Neural cell (in vitro differentiated cells): ENCODE results near the gene USP49. TPM values are rescaled to one million over a fixed set of nuclear protein-coding genes. Genes with fewer than 3 reads are reported as not detected.

ENCODE experiments used
- H2AFZ ChIP-seq: fragments of 200-600, 300-800 bp; sonication (generic), shearing (Covaris generic); 2 replicates; pipeline ENCODE4 v1.6.0; 2014; ENCODE audit warnings: low read depth, mild to moderate bottlenecking, antibody characterized with exemption, low read length, moderate library complexity
- H3F3A ChIP-seq: fragments of 200-600 bp; shearing (Covaris generic); 2 replicates; pipeline ENCODE4 v1.6.1; 2016; ENCODE audit warnings: mild to moderate bottlenecking, moderate library complexity, mixed read lengths, antibody characterized with exemption, low read length; ENCODE audit not compliant: insufficient read depth, poor library complexity, severe bottlenecking
- H3K27ac ChIP-seq: fragments of 200-600, 300-800 bp; sonication (generic), shearing (Covaris generic); 2 replicates; pipeline ENCODE4 v1.5.1; 2014; ENCODE audit warnings: mild to moderate bottlenecking, low read length, moderate library complexity
- H3K27me3 ChIP-seq: fragments of 300-800, 200-600 bp; sonication (generic), shearing (Covaris generic); 2 replicates; pipeline ENCODE4 v1.6.0; 2014; ENCODE audit warnings: mild to moderate bottlenecking, low read depth, low read length, moderate library complexity; ENCODE audit not compliant: insufficient read depth
- H3K36me3 ChIP-seq: fragments of 300-800, 200-600 bp; sonication (generic), shearing (Covaris generic); 2 replicates; pipeline ENCODE4 v1.5.1; 2014; ENCODE audit warnings: mild to moderate bottlenecking, antibody characterized with exemption, low read length, moderate library complexity; ENCODE audit not compliant: insufficient read depth
- H3K4me2 ChIP-seq: fragments of 300-800, 200-600 bp; sonication (generic), shearing (Covaris generic); 2 replicates; pipeline ENCODE4 v1.6.0; 2014; ENCODE audit warnings: mild to moderate bottlenecking, low read length
- H3K4me3 ChIP-seq: fragments of 300-800, 200-600 bp; sonication (generic), shearing (Covaris generic); 2 replicates; pipeline ENCODE4 v1.5.1; 2014; ENCODE audit warnings: mild to moderate bottlenecking, low read length, moderate library complexity
- H3K79me2 ChIP-seq: fragments of 200-600 bp; shearing (Covaris generic); replicated peaks from 2 replicates; pipeline ENCODE4 v1.6.0; 2014; ENCODE audit warnings: mild to moderate bottlenecking, low read length, moderate library complexity; ENCODE audit not compliant: insufficient read depth
- H3K9ac ChIP-seq: fragments of 300-800, 200-600 bp; sonication (generic), shearing (Covaris generic); 2 replicates; pipeline ENCODE4 v1.6.1; 2016; ENCODE audit warnings: mild to moderate bottlenecking, low read length, mixed read lengths
- H3K9me2 ChIP-seq: fragments of 200-600 bp; shearing (Covaris generic); 2 replicates; pipeline ENCODE4 v1.6.1; 2016; ENCODE audit warnings: mild to moderate bottlenecking, low read length, mixed read lengths; ENCODE audit not compliant: insufficient read depth
- H3K9me3 ChIP-seq: fragments of 200-600, 300-800 bp; sonication (generic), shearing (Covaris generic); 2 replicates; pipeline ENCODE4 v1.6.1; 2016; ENCODE audit warnings: mild to moderate bottlenecking, mixed run types, low read length, moderate library complexity, mixed read lengths
- H4K20me1 ChIP-seq: fragments of 200-600 bp; shearing (Covaris generic); 2 replicates; pipeline ENCODE4 v1.6.1; 2016; ENCODE audit warnings: mild to moderate bottlenecking, mixed run types; ENCODE audit not compliant: insufficient read depth
- CTCF ChIP-seq: fragments of 450-650 bp; IDR thresholded peaks from 2 replicates; pipeline ENCODE4 v1.5.1; 2014; ENCODE audit warnings: antibody characterized with exemption, mild to moderate bottlenecking, moderate library complexity; ENCODE audit not compliant: poor library complexity, severe bottlenecking
- EP300 ChIP-seq: fragments of 450-650 bp; conservative IDR thresholded peaks from 2 replicates; pipeline ENCODE4 v1.6.1; 2014; ENCODE audit warnings: antibody characterized with exemption, mild to moderate bottlenecking, moderate library complexity; ENCODE audit not compliant: poor library complexity, severe bottlenecking
- EZH2 ChIP-seq: fragments of 200-600, 300-800 bp; shearing (Covaris generic), sonication (generic); IDR thresholded peaks from 2 replicates; pipeline ENCODE4 v1.6.1; 2014; ENCODE audit warnings: antibody characterized with exemption, low read length, borderline replicate concordance, mild to moderate bottlenecking; ENCODE audit not compliant: insufficient read depth, poor library complexity, severe bottlenecking
- MXI1 ChIP-seq: fragments of 450-650 bp; conservative IDR thresholded peaks from 2 replicates; pipeline ENCODE4 v1.6.1; 2014; ENCODE audit warnings: antibody characterized with exemption, mild to moderate bottlenecking; ENCODE audit not compliant: poor library complexity, severe bottlenecking
- POLR2AphosphoS5 ChIP-seq: IDR thresholded peaks from 2 replicates; pipeline ENCODE4 v1.6.1; 2012
- RAD21 ChIP-seq: fragments of 450-650 bp; conservative IDR thresholded peaks from 2 replicates; pipeline ENCODE4 v1.6.1; 2014; ENCODE audit warnings: antibody characterized with exemption, mild to moderate bottlenecking, moderate library complexity
- SMC3 ChIP-seq: fragments of 450-650 bp; conservative IDR thresholded peaks from 2 replicates; pipeline ENCODE4 v1.6.1; 2014; ENCODE audit warnings: antibody characterized with exemption, mild to moderate bottlenecking, moderate library complexity; ENCODE audit not compliant: poor library complexity
- TAF1 ChIP-seq: IDR thresholded peaks from 2 replicates; pipeline ENCODE4 v1.6.1; 2012; ENCODE audit warnings: low read depth
- polyA plus RNA-seq: library from polyadenylated mRNA; depleted of rRNA; stranded (reverse); fragments of >200 nt; gene quantifications from 2 replicates; pipeline ENCODE4 v1.2.3, GENCODE V29; 2014
- TF ChIP-seq, protein P1 (sequence below): IDR thresholded peaks from 2 replicates; pipeline ENCODE4 v1.6.1; 2012; ENCODE audit warnings: borderline replicate concordance

USP49 gene
- polyA plus RNA-seq, 1 donor from 2014 or later: 23.5 TPM

DNA sequence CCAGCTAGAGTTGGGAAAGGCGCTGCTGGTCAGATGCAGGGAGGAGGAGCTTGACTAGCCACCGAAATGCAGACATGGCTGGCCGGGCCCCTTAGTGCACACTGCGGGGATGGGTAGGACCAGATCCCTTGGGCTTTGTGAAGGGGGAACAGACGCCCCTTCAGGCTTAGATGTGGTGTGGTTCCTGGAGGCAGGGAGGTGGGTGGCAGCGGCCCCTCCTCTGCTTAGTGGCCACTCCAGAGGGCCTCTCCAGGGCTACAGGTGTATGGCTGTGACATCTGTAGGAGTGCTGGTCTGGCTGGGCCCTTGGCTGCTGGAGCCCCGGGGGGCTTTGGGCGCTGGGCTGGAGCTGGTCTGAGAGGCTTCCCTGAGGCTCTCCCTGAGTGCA is 40.5 kb upstream of the USP49 start:
- no peak overlapping the region for H3K9ac ChIP-seq
- H3K36me3 ChIP-seq: no peaks in the 10 kb centered on the region
- no peaks in the 10 kb centered on the region for H3F3A ChIP-seq
- H3K27ac ChIP-seq: no peak overlapping the region
- H2AFZ ChIP-seq: no peak overlapping the region
- no peak overlapping the region for H3K4me2 ChIP-seq
- TF ChIP-seq POLR2AphosphoS5 (no peak), RAD21 (no peak), MXI1 (no peak), TAF1 (no peak), EP300 (no peak), EZH2 (no peak)
- TF ChIP-seq, protein P1, sequence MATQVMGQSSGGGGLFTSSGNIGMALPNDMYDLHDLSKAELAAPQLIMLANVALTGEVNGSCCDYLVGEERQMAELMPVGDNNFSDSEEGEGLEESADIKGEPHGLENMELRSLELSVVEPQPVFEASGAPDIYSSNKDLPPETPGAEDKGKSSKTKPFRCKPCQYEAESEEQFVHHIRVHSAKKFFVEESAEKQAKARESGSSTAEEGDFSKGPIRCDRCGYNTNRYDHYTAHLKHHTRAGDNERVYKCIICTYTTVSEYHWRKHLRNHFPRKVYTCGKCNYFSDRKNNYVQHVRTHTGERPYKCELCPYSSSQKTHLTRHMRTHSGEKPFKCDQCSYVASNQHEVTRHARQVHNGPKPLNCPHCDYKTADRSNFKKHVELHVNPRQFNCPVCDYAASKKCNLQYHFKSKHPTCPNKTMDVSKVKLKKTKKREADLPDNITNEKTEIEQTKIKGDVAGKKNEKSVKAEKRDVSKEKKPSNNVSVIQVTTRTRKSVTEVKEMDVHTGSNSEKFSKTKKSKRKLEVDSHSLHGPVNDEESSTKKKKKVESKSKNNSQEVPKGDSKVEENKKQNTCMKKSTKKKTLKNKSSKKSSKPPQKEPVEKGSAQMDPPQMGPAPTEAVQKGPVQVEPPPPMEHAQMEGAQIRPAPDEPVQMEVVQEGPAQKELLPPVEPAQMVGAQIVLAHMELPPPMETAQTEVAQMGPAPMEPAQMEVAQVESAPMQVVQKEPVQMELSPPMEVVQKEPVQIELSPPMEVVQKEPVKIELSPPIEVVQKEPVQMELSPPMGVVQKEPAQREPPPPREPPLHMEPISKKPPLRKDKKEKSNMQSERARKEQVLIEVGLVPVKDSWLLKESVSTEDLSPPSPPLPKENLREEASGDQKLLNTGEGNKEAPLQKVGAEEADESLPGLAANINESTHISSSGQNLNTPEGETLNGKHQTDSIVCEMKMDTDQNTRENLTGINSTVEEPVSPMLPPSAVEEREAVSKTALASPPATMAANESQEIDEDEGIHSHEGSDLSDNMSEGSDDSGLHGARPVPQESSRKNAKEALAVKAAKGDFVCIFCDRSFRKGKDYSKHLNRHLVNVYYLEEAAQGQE: no peak
- no peaks in the 10 kb centered on the region for H3K79me2 ChIP-seq
- no peaks in the 10 kb centered on the region for H3K9me3 ChIP-seq
- H3K4me3 ChIP-seq: no peak overlapping the region
- no peaks in the 10 kb centered on the region for H3K27me3 ChIP-seq
- no peaks in the 10 kb centered on the region for H4K20me1 ChIP-seq
- no peaks in the 10 kb centered on the region for H3K9me2 ChIP-seq

DNA sequence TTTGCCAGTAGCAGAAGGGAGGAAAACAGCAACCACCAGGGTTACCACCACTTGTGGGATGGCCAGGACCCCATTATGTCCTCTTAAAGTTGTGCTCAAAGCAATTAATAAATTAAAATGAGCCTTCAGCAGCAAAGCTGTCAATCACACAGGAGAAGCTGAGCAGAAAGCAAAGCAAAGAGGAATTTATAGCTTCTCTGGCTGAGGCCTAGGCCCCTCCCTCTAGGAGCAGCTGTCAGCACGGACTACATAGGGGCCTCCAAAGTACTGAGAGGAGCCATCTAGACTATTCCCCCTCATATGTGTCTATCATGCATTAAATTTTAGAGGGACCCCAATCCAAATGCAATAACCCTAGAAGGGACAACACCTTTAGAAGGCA is 40.0 kb upstream of the USP49 start:
- H3K4me3 ChIP-seq: no peak overlapping the region
- H3K4me2 ChIP-seq: no peak overlapping the region
- no peaks in the 10 kb centered on the region for H3K36me3 ChIP-seq
- H3K79me2 ChIP-seq: no peaks in the 10 kb centered on the region
- H3K9me2 ChIP-seq: no peaks in the 10 kb centered on the region
- no peaks in the 10 kb centered on the region for H3K9me3 ChIP-seq
- H4K20me1 ChIP-seq: no peaks in the 10 kb centered on the region
- no peak overlapping the region for H3K27ac ChIP-seq
- H3F3A ChIP-seq: no peaks in the 10 kb centered on the region
- H2AFZ ChIP-seq: no peak overlapping the region
- H3K9ac ChIP-seq: no peak overlapping the region
- TF ChIP-seq EP300 (no peak), SMC3 (no peak), MXI1 (no peak), CTCF (no peak), POLR2AphosphoS5 (no peak), TAF1 (no peak), EZH2 (no peak), RAD21 (no peak)
- TF ChIP-seq, protein P1: no peak
- H3K27me3 ChIP-seq: no peaks in the 10 kb centered on the region
